ENCODE data around the gene STXBP6.

STXBP6 gene

GRCh38 chr14:24873551-24873950 lies 176.4 kb downstream of the STXBP6 start:
- ATAC-seq: no peak
- TF ChIP-seq SNAI2 (CRISPR knock-in tag; IDR thresholded peaks at IDR 0.05) (no peak), ZFP30 (CRISPR knock-in tag; IDR thresholded peaks at IDR 0.05) (no peak), ESRRG (CRISPR knock-in tag; IDR thresholded peaks at IDR 0.05) (no peak), ZC3H10 (CRISPR knock-in tag; IDR thresholded peaks at IDR 0.05) (no peak)
- TF ChIP-seq, protein P1, sequence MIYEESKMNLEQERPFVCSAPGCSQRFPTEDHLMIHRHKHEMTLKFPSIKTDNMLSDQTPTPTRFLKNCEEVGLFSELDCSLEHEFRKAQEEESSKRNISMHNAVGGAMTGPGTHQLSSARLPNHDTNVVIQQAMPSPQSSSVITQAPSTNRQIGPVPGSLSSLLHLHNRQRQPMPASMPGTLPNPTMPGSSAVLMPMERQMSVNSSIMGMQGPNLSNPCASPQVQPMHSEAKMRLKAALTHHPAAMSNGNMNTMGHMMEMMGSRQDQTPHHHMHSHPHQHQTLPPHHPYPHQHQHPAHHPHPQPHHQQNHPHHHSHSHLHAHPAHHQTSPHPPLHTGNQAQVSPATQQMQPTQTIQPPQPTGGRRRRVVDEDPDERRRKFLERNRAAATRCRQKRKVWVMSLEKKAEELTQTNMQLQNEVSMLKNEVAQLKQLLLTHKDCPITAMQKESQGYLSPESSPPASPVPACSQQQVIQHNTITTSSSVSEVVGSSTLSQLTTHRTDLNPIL (CRISPR knock-in tag; IDR thresholded peaks at IDR 0.05; ENCODE audit: low read depth): no peak

DNA sequence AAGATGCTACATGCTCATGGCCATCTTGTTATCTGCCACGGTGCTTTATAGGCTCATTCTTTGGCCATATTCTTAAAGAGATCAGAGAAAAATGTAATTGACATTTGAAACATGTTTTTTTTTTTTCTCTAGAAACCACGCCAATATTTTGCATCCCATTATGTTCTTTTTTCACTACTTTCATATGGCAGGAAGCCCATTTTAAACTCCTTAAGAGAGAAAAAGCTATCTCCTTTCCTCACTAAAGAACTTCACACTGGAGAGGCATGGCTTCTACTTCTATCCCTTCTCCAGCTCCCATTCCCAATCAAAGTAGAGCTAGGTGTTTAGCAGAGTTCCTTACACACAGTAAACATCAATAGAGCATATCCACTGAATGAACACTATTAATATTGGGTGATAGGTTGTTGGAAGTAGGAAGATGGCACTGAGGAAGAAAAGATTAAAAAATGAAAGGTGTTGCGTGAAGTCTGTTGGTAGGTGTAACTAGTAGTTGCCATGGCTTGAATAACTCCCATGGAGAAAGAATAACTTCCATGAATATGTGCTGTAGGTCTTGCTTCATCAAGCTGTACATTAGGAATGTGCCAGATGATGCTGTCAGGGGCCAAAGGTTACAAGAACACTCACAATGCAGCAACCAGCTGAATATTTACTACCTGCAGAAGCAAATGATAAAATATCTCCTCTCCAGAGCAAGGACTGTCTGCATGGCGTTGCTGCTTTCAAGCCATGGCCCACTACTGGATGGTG lies 178.8 kb downstream of the STXBP6 start:
- no peak for TF ChIP-seq CSDC2 (CRISPR knock-in tag; IDR thresholded peaks at IDR 0.05)
- no peak for TF ChIP-seq BACH2 (CRISPR knock-in tag; IDR thresholded peaks at IDR 0.05; ENCODE audit: borderline replicate concordance)
- TF ChIP-seq, protein P1 (CRISPR knock-in tag; IDR thresholded peaks at IDR 0.05; ENCODE audit: low read depth): no peak
- no peak for TF ChIP-seq TOX (CRISPR knock-in tag; IDR thresholded peaks at IDR 0.05; ENCODE audit: borderline replicate concordance)
- TF ChIP-seq ZNF70 (CRISPR knock-in tag; IDR thresholded peaks at IDR 0.05): no peak
- TF ChIP-seq ZFP3 (CRISPR knock-in tag; IDR thresholded peaks at IDR 0.05): no peak
- no peak for TF ChIP-seq ARNTL (CRISPR knock-in tag; IDR thresholded peaks at IDR 0.05; ENCODE audit: borderline replicate concordance, low read depth)
- TF ChIP-seq ZNF565 (CRISPR knock-in tag; conservative IDR thresholded peaks at IDR 0.05; ENCODE audit: low read depth): no peak
- TF ChIP-seq TSHZ2 (CRISPR knock-in tag; IDR thresholded peaks at IDR 0.05): no peak
- TF ChIP-seq RARB (CRISPR knock-in tag; IDR thresholded peaks at IDR 0.05): no peak
- TF ChIP-seq, protein P2, sequence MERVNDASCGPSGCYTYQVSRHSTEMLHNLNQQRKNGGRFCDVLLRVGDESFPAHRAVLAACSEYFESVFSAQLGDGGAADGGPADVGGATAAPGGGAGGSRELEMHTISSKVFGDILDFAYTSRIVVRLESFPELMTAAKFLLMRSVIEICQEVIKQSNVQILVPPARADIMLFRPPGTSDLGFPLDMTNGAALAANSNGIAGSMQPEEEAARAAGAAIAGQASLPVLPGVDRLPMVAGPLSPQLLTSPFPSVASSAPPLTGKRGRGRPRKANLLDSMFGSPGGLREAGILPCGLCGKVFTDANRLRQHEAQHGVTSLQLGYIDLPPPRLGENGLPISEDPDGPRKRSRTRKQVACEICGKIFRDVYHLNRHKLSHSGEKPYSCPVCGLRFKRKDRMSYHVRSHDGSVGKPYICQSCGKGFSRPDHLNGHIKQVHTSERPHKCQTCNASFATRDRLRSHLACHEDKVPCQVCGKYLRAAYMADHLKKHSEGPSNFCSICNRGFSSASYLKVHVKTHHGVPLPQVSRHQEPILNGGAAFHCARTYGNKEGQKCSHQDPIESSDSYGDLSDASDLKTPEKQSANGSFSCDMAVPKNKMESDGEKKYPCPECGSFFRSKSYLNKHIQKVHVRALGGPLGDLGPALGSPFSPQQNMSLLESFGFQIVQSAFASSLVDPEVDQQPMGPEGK (CRISPR knock-in tag; IDR thresholded peaks at IDR 0.05; ENCODE audit: borderline replicate concordance): no peak
- no peak for TF ChIP-seq ISL1 (CRISPR knock-in tag; IDR thresholded peaks at IDR 0.05)
- TF ChIP-seq PPARA (CRISPR knock-in tag; IDR thresholded peaks at IDR 0.05; ENCODE audit: borderline replicate concordance): no peak
- no peak for TF ChIP-seq POU6F1 (CRISPR knock-in tag; IDR thresholded peaks at IDR 0.05; ENCODE audit: borderline replicate concordance, low read depth)
- no peak for ATAC-seq

DNA sequence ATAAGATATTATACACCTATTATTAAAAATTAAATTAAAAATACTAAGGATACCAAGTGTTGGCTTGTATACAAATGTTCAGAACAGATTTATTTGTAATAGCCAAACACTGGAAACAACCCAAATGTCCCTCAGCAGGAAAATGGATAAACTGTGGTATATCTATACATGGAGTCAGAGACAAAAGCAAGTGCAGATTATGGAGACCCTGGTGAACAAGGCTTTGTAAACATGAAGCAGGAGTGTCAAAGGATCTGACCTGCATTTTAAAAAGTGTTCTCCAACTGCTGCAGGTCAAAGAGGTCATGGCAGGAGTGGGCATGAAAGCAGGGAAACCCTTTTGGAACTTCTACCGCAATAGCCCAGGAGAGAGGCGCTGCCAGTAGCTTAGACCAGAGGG lies 181.6 kb downstream of the STXBP6 start:
- ATAC-seq: no peak
- TF ChIP-seq, protein P1 (CRISPR knock-in tag; IDR thresholded peaks at IDR 0.05; ENCODE audit: low read depth): no peak
